ENCODE measurements around the gene DEK. TPM values are rescaled to one million over a fixed set of nuclear protein-coding genes. Genes with fewer than 3 reads are reported as not detected.

Gene DEK
- total RNA-seq, 1 experiment from 2014 or later = 260 TPM

- Histone ChIP-seq H3K4me2 (no peak overlapping the region), H3K27me3 (ENCODE audit: insufficient read depth, low read depth) (no peaks in the 10 kb centered on the region), H2AFZ (no peak overlapping the region), H3F3A (ENCODE audit: insufficient read depth, low read depth) (0 out of 2 replicates have a peak, but pooled peaks cover 6% of the 10 kb centered on the region), H3K4me3 (no peak overlapping the region), H3K4me1 (replicated peaks; ENCODE audit: insufficient read depth) (0 out of 2 replicates have a peak, but pooled peaks cover 3% of the 10 kb centered on the region), H3K36me3 (ENCODE audit: low read depth) (no peaks in the 10 kb centered on the region), H3K9me2 (ENCODE audit: insufficient read depth) (no peaks in the 10 kb centered on the region), H4K20me1 (ENCODE audit: insufficient read depth) (no peaks in the 10 kb centered on the region), H3K9me3 (ENCODE audit: insufficient read depth, low read depth) (no peaks in the 10 kb centered on the region), H3K27ac (no peak overlapping the region), H3K79me2 (ENCODE audit: low read depth) (no peaks in the 10 kb centered on the region)
- no TSS peak for BruUV-seq (replicated peaks)
- no peak for TF ChIP-seq EZH2 (IDR thresholded peaks at IDR 0.05; ENCODE audit: low read depth)
- POLR2A ChIA-PET (ENCODE audit: unreplicated experiment) = interaction anchor here (0.6 kb wide), 1 partner anchor 162 kb away, joined by 3 read pairs; no protein-coding TSS in a partner anchor
- CTCF ChIA-PET = no interaction called here
- intact Hi-C loops (cut with micrococcal nuclease; ENCODE audit: unreplicated experiment) = no loop called here
- DNase-seq = no peak
Measured at GRCh38 chr6:18270216-18270615, 5.9 kb upstream of the DEK start.

- no peaks in the 10 kb centered on the region for H3K27me3 ChIP-seq (ENCODE audit: insufficient read depth, low read depth)
- no peaks in the 10 kb centered on the region for H3K79me2 ChIP-seq (ENCODE audit: low read depth)
- intact Hi-C loops (cut with micrococcal nuclease; ENCODE audit: unreplicated experiment) = no loop called here
- H3K9me3 ChIP-seq (ENCODE audit: insufficient read depth, low read depth) = no peaks in the 10 kb centered on the region
- H3K4me3 ChIP-seq = no peak overlapping the region
- CTCF ChIA-PET = no interaction called here
- POLR2A ChIA-PET (ENCODE audit: unreplicated experiment) = interaction anchor here (0.5 to 0.6 kb wide), 2 partner anchors 162 to 674 kb away, joined by 3 to 10 read pairs; no protein-coding TSS in a partner anchor
- no peaks in the 10 kb centered on the region for H3K36me3 ChIP-seq (ENCODE audit: low read depth)
- no peak for DNase-seq
- no peak overlapping the region for H3K27ac ChIP-seq
- no peak overlapping the region for H3K4me2 ChIP-seq
- no peak overlapping the region for H2AFZ ChIP-seq
- no peaks in the 10 kb centered on the region for H4K20me1 ChIP-seq (ENCODE audit: insufficient read depth)
- 0 out of 2 replicates have a peak, but pooled peaks cover 6% of the 10 kb centered on the region for H3F3A ChIP-seq (ENCODE audit: insufficient read depth, low read depth)
- H3K4me1 ChIP-seq (replicated peaks; ENCODE audit: insufficient read depth) = 0 out of 2 replicates have a peak, but pooled peaks cover 6% of the 10 kb centered on the region
- H3K9me2 ChIP-seq (ENCODE audit: insufficient read depth) = no peaks in the 10 kb centered on the region
- no TSS peak for BruUV-seq (replicated peaks)
- no peak for TF ChIP-seq CTCF (conservative IDR thresholded peaks at IDR 0.05)
- TF ChIP-seq EZH2 (IDR thresholded peaks at IDR 0.05; ENCODE audit: low read depth) = no peak
Measured at GRCh38 chr6:18269717-18270116, 5.4 kb upstream of the DEK start.

GRCh38 chr6:18269253-18269652 is 4.9 kb upstream of the DEK start:
- H3K27ac ChIP-seq = no peak overlapping the region
- H2AFZ ChIP-seq = no peak overlapping the region
- BruUV-seq (replicated peaks) = no TSS peak
- H3K9me3 ChIP-seq (ENCODE audit: insufficient read depth, low read depth) = no peaks in the 10 kb centered on the region
- TF ChIP-seq CTCF (conservative IDR thresholded peaks at IDR 0.05) (no peak), EZH2 (IDR thresholded peaks at IDR 0.05; ENCODE audit: low read depth) (no peak)
- DNase-seq = no peak
- H3K79me2 ChIP-seq (ENCODE audit: low read depth) = no peaks in the 10 kb centered on the region
- no peaks in the 10 kb centered on the region for H3K9me2 ChIP-seq (ENCODE audit: insufficient read depth)
- no peak overlapping the region for H3K4me3 ChIP-seq
- H3K36me3 ChIP-seq (ENCODE audit: low read depth) = no peaks in the 10 kb centered on the region
- H3K4me1 ChIP-seq (replicated peaks; ENCODE audit: insufficient read depth) = 0 out of 2 replicates have a peak, but pooled peaks cover 6% of the 10 kb centered on the region
- ChIA-PET CTCF (no interaction called here), POLR2A (ENCODE audit: unreplicated experiment) (interaction anchor here (0.5 kb wide), 1 partner anchor 674 kb away, joined by 10 read pairs; no protein-coding TSS in a partner anchor)
- no peaks in the 10 kb centered on the region for H4K20me1 ChIP-seq (ENCODE audit: insufficient read depth)
- 0 out of 2 replicates have a peak, but pooled peaks cover 6% of the 10 kb centered on the region for H3F3A ChIP-seq (ENCODE audit: insufficient read depth, low read depth)
- H3K27me3 ChIP-seq (ENCODE audit: insufficient read depth, low read depth) = no peaks in the 10 kb centered on the region
- H3K4me2 ChIP-seq = no peak overlapping the region
- intact Hi-C loops (cut with micrococcal nuclease; ENCODE audit: unreplicated experiment) = no loop called here

GRCh38 chr6:18268066-18268465 is 3.7 kb upstream of the DEK start:
- Histone ChIP-seq H3K4me3 (no peak overlapping the region), H3K27me3 (ENCODE audit: insufficient read depth, low read depth) (no peaks in the 10 kb centered on the region), H4K20me1 (ENCODE audit: insufficient read depth) (peaks cover 3% of the 10 kb centered on the region; the same call in 1 of the 2 replicates), H3K9me2 (ENCODE audit: insufficient read depth) (no peaks in the 10 kb centered on the region), H3K27ac (no peak overlapping the region), H3K9me3 (ENCODE audit: insufficient read depth, low read depth) (no peaks in the 10 kb centered on the region), H3K36me3 (ENCODE audit: low read depth) (no peaks in the 10 kb centered on the region), H3F3A (ENCODE audit: insufficient read depth, low read depth) (0 out of 2 replicates have a peak, but pooled peaks cover 6% of the 10 kb centered on the region), H3K4me2 (no peak overlapping the region), H3K4me1 (replicated peaks; ENCODE audit: insufficient read depth) (0 out of 2 replicates have a peak, but pooled peaks cover 6% of the 10 kb centered on the region), H3K79me2 (ENCODE audit: low read depth) (peaks cover 10% of the 10 kb centered on the region), H2AFZ (no peak overlapping the region)
- ChIA-PET POLR2A (ENCODE audit: unreplicated experiment) (no interaction called here), CTCF (no interaction called here)
- DNase-seq = no peak
- BruUV-seq (replicated peaks) = no TSS peak
- TF ChIP-seq EZH2 (IDR thresholded peaks at IDR 0.05; ENCODE audit: low read depth) = no peak
- intact Hi-C loops (cut with micrococcal nuclease; ENCODE audit: unreplicated experiment) = no loop called here

All from PC-9 (cell line).